GM18498 (cell line): Measurements from ENCODE around the gene CPHXL.

Experiments
- ATAC-seq: cut with Tn5 transposase; IDR thresholded peaks from one replicate; pipeline ENCODE4 v1.9.1; 2021; ENCODE audit warnings: mild to moderate bottlenecking, moderate library complexity; ENCODE audit not compliant: unreplicated experiment

Gene CPHXL

DNA sequence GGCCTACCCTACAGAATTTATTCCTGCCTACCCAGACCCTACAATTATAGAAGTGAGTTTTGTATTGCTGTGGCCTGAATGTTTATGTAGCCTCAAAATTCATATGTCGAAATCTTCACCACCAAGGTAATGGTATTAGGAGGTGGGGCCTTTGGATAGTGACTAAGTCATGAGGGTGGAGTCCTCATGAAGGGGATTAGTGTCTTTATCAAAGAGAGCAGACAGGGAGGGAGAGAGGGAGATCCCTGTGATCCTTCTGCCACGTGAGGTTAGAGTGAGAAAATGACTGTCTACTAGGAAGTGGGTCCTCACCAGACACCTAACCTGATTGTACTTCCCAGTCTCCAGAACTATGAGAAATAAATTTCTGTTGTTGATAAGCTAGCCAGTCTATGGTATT, 24.0 kb downstream of the CPHXL start:
- ATAC-seq = no peak

DNA sequence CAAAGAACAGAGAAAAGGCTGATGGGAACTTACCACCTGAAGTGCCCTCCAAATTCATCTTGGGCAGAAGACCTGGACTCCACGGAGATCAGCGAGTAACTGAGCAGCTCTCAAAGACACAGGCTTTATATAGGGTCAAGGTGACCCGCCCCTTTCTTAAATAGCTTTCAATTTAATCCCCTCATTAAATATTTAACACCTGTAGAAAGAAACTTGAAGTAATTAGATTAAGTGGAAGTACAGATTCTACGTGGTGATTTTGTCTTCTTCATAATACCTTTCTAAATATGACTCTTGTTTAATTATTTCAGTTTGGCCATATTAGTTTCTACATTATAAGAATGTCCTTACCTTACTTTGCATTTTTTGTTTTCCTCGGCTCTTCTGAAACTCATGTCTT, 24.9 kb downstream of the CPHXL start, which contains the start of gene DUXB:
Gene DUXB (minus strand): TSS at position 101 of the 400 bp plus-strand sequence. CDS start 43 bp downstream, at position 58.
- ATAC-seq = no peak

DNA sequence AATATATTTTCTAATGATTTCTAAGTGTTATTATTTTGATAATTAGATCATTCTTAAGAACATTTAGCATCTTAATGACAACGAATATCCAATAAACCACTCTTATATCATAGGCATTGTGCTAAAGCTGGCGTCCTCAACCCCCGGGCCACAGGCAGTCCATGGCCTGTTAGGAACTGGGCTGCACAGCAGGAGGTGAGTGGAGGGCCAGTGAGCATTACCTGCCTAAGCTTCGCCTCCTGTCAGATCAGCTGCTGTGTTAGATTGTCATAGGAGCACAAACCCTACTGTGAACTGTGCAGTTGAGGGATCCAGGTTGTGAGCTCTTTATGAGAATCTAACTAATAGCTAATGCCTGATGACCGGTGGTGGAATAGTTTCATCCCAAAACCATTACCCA, 28.7 kb downstream of the CPHXL start:
- no peak for ATAC-seq

DNA sequence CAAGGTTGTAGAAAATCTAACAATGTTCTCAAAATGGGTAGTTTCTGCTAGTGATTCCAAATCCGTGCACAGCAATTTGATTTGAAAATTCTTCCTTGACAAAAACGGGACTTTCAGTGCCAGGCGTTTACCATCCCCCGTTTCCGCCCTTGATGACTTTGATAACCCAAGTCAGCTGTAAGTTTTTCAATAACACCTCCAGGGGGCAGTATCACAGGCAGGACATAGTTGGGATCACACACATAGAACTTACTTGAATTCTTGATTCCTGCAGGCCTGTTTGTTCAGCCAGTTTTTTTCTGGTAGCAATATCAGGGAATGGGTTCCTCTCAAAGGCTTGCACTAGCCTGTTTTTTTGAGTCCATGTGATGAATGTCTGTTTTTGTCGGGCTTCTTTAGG, 30.6 kb downstream of the CPHXL start:
- no peak for ATAC-seq

DNA sequence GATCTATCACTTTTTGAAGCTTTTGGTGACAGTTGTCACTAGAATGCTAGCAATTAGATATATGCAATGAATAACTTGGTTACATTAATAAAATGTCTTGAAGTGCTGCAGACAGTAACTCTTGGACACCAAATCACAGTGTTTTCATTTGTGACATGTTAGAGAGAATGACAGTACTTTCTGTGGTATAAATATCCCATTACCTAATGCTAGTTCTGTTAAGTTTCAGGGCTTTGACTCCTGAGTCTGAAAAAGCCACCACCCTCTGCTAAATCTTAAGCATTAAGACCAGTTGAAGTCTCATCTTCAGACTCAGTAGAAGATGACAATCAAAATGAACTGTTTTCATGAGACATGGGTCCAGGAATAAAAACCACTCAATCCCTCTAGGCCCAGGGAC, 38.9 kb downstream of the CPHXL start:
- no peak for ATAC-seq

DNA sequence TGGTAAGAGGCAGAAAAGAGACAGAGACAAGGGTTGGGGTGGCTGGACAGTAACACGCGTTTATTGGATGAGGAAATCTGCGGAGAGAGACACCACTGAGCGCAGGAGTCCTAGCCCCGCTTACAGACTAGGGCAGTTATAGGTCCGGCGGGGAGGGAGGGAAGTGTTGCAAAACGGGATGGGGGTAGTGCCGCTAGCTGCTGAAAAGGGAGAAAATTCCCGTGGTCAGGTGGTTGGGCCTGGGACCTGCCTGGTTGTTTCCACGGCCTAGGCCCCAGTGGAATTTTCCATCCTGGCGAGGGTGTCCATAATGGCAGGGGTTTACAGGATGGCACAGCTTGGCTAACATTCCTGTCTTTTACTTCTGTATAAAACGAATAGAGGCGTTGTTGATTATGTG, 44.0 kb downstream of the CPHXL start:
- ATAC-seq = no peak

DNA sequence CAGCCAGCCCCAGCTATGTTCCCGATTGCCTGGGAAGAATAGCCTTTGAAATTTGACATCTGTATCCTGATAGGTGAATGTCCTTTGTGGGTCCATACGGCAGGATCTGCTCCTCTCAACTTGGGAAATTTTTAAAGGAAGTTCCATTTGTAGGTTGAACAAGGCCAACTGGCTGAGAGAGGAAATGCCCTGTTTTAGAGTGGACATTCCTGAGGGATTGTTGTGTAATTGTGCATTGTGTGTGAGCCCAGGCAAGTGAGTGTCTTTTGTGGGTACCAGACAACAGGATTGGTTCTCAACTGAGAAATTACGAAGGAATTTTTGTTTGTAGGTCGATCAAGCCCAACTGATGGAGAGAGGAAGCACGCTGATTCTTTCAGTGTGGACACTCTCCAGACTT, 46.9 kb downstream of the CPHXL start:
- ATAC-seq = no peak

DNA sequence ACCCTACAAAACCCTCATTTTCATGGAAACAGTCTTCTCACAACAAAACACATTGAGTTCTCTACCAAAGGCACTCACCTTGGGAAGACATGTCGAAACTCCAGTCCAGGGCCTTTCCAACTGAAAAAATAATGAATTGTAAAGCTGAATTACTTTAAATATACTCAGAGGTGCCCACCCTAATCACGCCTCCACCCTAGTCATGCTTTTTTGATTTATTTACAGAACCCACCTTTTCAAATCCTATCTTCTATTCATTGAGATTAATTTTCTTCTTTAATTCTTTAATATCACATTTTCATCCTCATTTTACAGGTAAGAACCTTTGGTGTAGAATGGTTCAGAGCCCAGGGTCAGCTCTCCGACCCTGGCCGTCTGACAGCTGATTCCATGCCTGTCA, 49.4 kb downstream of the CPHXL start, which contains the start of gene CPHXL2:
Gene CPHXL2 (minus strand): TSS at position 101 of the 400 bp plus-strand sequence. CDS start 10 bp downstream, at position 91.
- ATAC-seq = no peak

DNA sequence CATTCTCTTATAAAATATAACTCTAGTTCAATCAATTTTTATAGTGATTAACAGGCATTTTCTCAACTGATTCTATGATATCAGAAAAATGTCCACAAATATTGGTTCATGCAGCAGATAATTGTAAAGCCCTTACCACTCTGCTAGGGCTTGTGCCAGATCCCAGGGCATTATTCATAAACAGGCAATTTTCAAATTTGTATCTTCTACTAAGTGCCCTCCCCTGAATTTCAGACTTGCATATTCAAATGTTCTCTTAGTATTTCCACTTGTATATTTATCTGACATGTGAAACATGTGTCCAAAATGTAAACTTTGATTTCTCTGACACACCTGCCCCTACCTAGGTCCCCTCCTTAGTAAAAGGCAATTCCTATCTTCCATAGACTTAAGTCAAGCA, 58.8 kb downstream of the CPHXL start:
- ATAC-seq = no peak
